NCI-H2029 (cell line): ENCODE data around the gene DIAPH2.

Experiments used
- DNase-seq: peaks from one replicate; lab custom pipeline; 2025; lab: John Stamatoyannopoulos, UW

DIAPH2 gene

GRCh38 chrX:97587171-97587570, 902.5 kb downstream of the DIAPH2 start:
- no peak for DNase-seq

GRCh38 chrX:97594646-97595224, 910.1 kb downstream of the DIAPH2 start:
- no peak for DNase-seq

GRCh38 chrX:97597954-97598353, 913.3 kb downstream of the DIAPH2 start:
- no peak for DNase-seq

GRCh38 chrX:97602465-97603258, 918.0 kb downstream of the DIAPH2 start:
- no peak for DNase-seq

GRCh38 chrX:97605271-97605670, 920.6 kb downstream of the DIAPH2 start:
- no peak for DNase-seq

GRCh38 chrX:97609357-97609756, 924.7 kb downstream of the DIAPH2 start:
- DNase-seq, result no peak

GRCh38 chrX:97609938-97610337, 925.3 kb downstream of the DIAPH2 start:
- DNase-seq, result no peak

- DNase-seq, result no peak
These were observed 932.4 kb downstream of the DIAPH2 start for GRCh38 chrX:97616883-97617530.

- no peak for DNase-seq
These were observed 934.9 kb downstream of the DIAPH2 start for GRCh38 chrX:97619499-97619898.

- DNase-seq, result no peak
These were observed 937.5 kb downstream of the DIAPH2 start for GRCh38 chrX:97622111-97622510.

GRCh38 chrX:97628326-97628725, 943.7 kb downstream of the DIAPH2 start:
- DNase-seq, result no peak

GRCh38 chrX:97628807-97629596, 944.4 kb downstream of the DIAPH2 start:
- DNase-seq, result no peak

- peak; percentile 1 for DNase-seq
These were observed 944.9 kb downstream of the DIAPH2 start for GRCh38 chrX:97629597-97629985.

GRCh38 chrX:97633798-97634197, 949.2 kb downstream of the DIAPH2 start:
- no peak for DNase-seq

- DNase-seq, result no peak
These were observed 952.0 kb downstream of the DIAPH2 start for GRCh38 chrX:97636473-97637140.

GRCh38 chrX:97637289-97637688, 952.6 kb downstream of the DIAPH2 start:
- DNase-seq, result no peak

GRCh38 chrX:97638621-97639020, 954.0 kb downstream of the DIAPH2 start:
- DNase-seq, result no peak

GRCh38 chrX:97639526-97639925, 954.9 kb downstream of the DIAPH2 start:
- no peak for DNase-seq
